Tibial nerve (tissue), 4 donors: ENCODE measurements around the gene UMAD1. TPM values are rescaled to one million over a fixed set of nuclear protein-coding genes. Genes with fewer than 3 reads are reported as not detected.

ENCODE experiments used
- DNase-seq, 2 donors: peaks; one replicate each; pipeline ENCODE4 v3.0.0-alpha.2; 2019; ENCODE audit warnings: low spot score in 2 of 2
- H3K27ac ChIP-seq, 4 donors: fragments of 200-600 bp; sonication (generic) in 3 of 4; one replicate each; pipeline ENCODE4 v1.5.1; 2017 to 2019; ENCODE audit warnings: mild to moderate bottlenecking in 1 of 4
- H3K27me3 ChIP-seq, 2 donors: fragments of 200-600 bp; sonication (generic) in 1 of 2; one replicate each; pipeline versions ENCODE4 v1.5.1 to v1.6.0; 2017 to 2019
- H3K36me3 ChIP-seq, 3 donors: fragments of 200-600 bp; sonication (generic); one replicate each; pipeline ENCODE4 v1.5.1; 2018 to 2019
- H3K4me1 ChIP-seq, 4 donors: fragments of 200-600 bp; sonication (generic) in 3 of 4; one replicate each; pipeline ENCODE4 v1.5.1; 2017 to 2019
- H3K4me3 ChIP-seq, 4 donors: fragments of 200-600 bp; sonication (generic) in 3 of 4; one replicate each; pipeline ENCODE4 v1.5.1; 2017 to 2019; ENCODE audit warnings: mild to moderate bottlenecking in 1 of 4, moderate library complexity in 1 of 4
- H3K9me3 ChIP-seq, 4 donors: fragments of 200-600 bp; sonication (generic) in 3 of 4; one replicate each; pipeline ENCODE4 v1.5.1; 2017 to 2019
- CTCF ChIP-seq, 5 experiments: fragments of 200-600 bp in 3 of 5; fragments of 450-650 bp in 2 of 5; sonication (generic) in 3 of 5; IDR thresholded peaks; one replicate each; pipeline ENCODE4 v1.5.1; 2016 to 2019; ENCODE audit warnings: antibody characterized with exemption in 5 of 5, mild to moderate bottlenecking in 3 of 5, moderate library complexity in 2 of 5
- EP300 ChIP-seq, 2 donors: sonication (generic); formaldehyde crosslinking; IDR thresholded peaks; one replicate each; pipeline ENCODE4 v1.6.1; 2017; ENCODE audit warnings: antibody characterized with exemption in 2 of 2, mild to moderate bottlenecking in 1 of 2
- POLR2A ChIP-seq, 2 donors: fragments of 450-650 bp; IDR thresholded peaks; one replicate each; pipeline ENCODE4 v1.6.1; 2017; ENCODE audit warnings: antibody characterized with exemption in 2 of 2, mild to moderate bottlenecking in 2 of 2, moderate library complexity in 2 of 2
- WGBS, 2 donors: methylation state at CpG; one replicate each; pipeline ENCODE4 v1.1.5; 2018; 5-methylcytosine and 5-hydroxymethylcytosine counted together
- total RNA-seq, 4 donors: library from RNA; depleted of rRNA; stranded (reverse); fragments of >200 nt; gene quantifications; one replicate each; pipeline ENCODE4 v1.1.0, GENCODE V29; 2016

The UMAD1 gene
- total RNA-seq, 4 donors from 2014 or later = 6.0 to 14.9 (median 10.2) TPM

GRCh38 chr7:7751243-7752092, 110.9 kb downstream of the UMAD1 start:
- TF ChIP-seq EP300 (IDR thresholded peaks at IDR 0.05) = no peak
- TF ChIP-seq POLR2A (IDR thresholded peaks at IDR 0.05) = no peak
- no peak for TF ChIP-seq CTCF (IDR thresholded peaks at IDR 0.05)
- peak overlapping the region in 3 of 4 donors; percentile 13 to 36 (median 26) for H3K27ac ChIP-seq
- H3K4me3 ChIP-seq = peak overlapping the region in 3 of 4 donors; percentile 6 to 22 (median 12)

GRCh38 chr7:7756577-7756976, 116.0 kb downstream of the UMAD1 start:
- Histone ChIP-seq H3K9me3 (no peaks in the 10 kb centered on the region), H3K27ac (no peak overlapping the region), H3K4me3 (no peak overlapping the region), H3K36me3 (no peaks in the 10 kb centered on the region), H3K27me3 (no peaks in the 10 kb centered on the region), H3K4me1 (peaks cover 0 to 14% (median 0%) of the 10 kb centered on the region in 4 donors)
- WGBS, 2 donors = 81 to 92% methylated on average over 3 of the region's 3 CpGs
- TF ChIP-seq CTCF (IDR thresholded peaks at IDR 0.05) (no peak), EP300 (IDR thresholded peaks at IDR 0.05) (no peak), POLR2A (IDR thresholded peaks at IDR 0.05) (no peak)
- DNase-seq = no peak

More at GRCh38 chr7:7751243-7752092, 110.9 kb downstream of the UMAD1 start:
- Histone ChIP-seq H3K9me3 (no peaks in the 10 kb centered on the region), H3K27me3 (no peaks in the 10 kb centered on the region), H3K36me3 (no peaks in the 10 kb centered on the region), H3K4me1 (peaks cover 0 to 24% (median 0%) of the 10 kb centered on the region in 4 donors)
- WGBS, 2 donors = 56 to 58% methylated on average over 3 of the region's 3 CpGs
- no peak for DNase-seq

GRCh38 chr7:7757576-7757975, 117.0 kb downstream of the UMAD1 start:
- DNase-seq = no peak
- H3K4me3 ChIP-seq = no peak overlapping the region
- WGBS, 2 donors = 78 to 83% methylated on average over 4 of the region's 4 CpGs
- H3K27ac ChIP-seq = no peak overlapping the region
- H3K4me1 ChIP-seq = peaks cover 0 to 14% (median 0%) of the 10 kb centered on the region in 4 donors
- TF ChIP-seq CTCF (IDR thresholded peaks at IDR 0.05) (no peak), EP300 (IDR thresholded peaks at IDR 0.05) (no peak), POLR2A (IDR thresholded peaks at IDR 0.05) (no peak)
- H3K9me3 ChIP-seq = no peaks in the 10 kb centered on the region
- H3K36me3 ChIP-seq = no peaks in the 10 kb centered on the region
- no peaks in the 10 kb centered on the region for H3K27me3 ChIP-seq

GRCh38 chr7:7761340-7761973, 120.9 kb downstream of the UMAD1 start:
- WGBS, 2 donors = 15 to 26% methylated on average over 5 of the region's 5 CpGs
- peaks cover 0 to 45% (median 0%) of the 10 kb centered on the region in 4 donors for H3K4me1 ChIP-seq

More at GRCh38 chr7:7761340-7761973, 120.9 kb downstream of the UMAD1 start:
- Histone ChIP-seq H3K9me3 (no peaks in the 10 kb centered on the region), H3K36me3 (no peaks in the 10 kb centered on the region), H3K27ac (peak overlapping the region; percentile 66 to 86 (median 74)), H3K4me3 (peak overlapping the region; percentile 19 to 47 (median 30)), H3K27me3 (no peaks in the 10 kb centered on the region)
- no peak for DNase-seq
- TF ChIP-seq POLR2A (IDR thresholded peaks at IDR 0.05) (no peak), CTCF (IDR thresholded peaks at IDR 0.05) (peak; percentile 19 to 57 (median 38)), EP300 (IDR thresholded peaks at IDR 0.05) (peak in 1 of 2 donors; percentile 11)
